Astrocyte of the cerebellum (primary cell): ENCODE measurements around the gene SRSF9.

Experiments
- DNase-seq: peaks from one replicate; pipeline ENCODE4 v3.0.0-alpha.2; 2011; ENCODE audit warnings: low read depth
- H3K4me3 ChIP-seq: 2 replicates; pipeline ENCODE4 v1.5.1; 2011; ENCODE audit warnings: mild to moderate bottlenecking, low read depth, low read length, moderate library complexity
- in situ Hi-C: cut with HindIII; loops from 2 replicates; pipeline ENCODE4 v1.10.0; 2017; ENCODE audit warnings: low sequenced_read_pairs
- TF ChIP-seq, protein P1 (sequence below): IDR thresholded peaks from 2 replicates; pipeline ENCODE4 v1.5.1; 2012; ENCODE audit warnings: low read length, low read depth, moderate library complexity, mild to moderate bottlenecking; ENCODE audit errors: missing control alignments

SRSF9 gene

GRCh38 chr12:120473807-120474615 lies 4.5 kb upstream of the SRSF9 start:
- no peak for DNase-seq
- TF ChIP-seq, protein P1, sequence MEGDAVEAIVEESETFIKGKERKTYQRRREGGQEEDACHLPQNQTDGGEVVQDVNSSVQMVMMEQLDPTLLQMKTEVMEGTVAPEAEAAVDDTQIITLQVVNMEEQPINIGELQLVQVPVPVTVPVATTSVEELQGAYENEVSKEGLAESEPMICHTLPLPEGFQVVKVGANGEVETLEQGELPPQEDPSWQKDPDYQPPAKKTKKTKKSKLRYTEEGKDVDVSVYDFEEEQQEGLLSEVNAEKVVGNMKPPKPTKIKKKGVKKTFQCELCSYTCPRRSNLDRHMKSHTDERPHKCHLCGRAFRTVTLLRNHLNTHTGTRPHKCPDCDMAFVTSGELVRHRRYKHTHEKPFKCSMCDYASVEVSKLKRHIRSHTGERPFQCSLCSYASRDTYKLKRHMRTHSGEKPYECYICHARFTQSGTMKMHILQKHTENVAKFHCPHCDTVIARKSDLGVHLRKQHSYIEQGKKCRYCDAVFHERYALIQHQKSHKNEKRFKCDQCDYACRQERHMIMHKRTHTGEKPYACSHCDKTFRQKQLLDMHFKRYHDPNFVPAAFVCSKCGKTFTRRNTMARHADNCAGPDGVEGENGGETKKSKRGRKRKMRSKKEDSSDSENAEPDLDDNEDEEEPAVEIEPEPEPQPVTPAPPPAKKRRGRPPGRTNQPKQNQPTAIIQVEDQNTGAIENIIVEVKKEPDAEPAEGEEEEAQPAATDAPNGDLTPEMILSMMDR: no peak
- in situ Hi-C loops: no loop called here
- H3K4me3 ChIP-seq: no peak overlapping the region

DNA sequence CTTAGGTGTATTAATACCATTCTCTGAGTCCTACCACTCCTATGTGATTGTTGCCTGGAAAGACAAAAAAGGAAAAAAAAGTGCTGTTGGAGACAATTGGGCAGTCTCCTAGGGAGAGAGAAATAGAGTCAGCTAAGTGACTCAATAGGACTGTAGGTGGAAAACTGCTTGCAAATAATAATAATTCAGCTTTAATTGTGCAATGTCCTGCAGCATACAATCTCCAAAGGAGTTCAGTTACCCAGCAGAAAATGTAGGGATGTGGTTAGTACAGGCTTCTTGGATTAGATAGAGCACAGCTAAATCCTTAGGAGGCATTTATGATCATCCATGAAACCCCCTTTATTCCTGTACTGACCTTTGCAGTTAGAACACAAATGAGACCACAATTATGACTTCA lies 3.0 kb upstream of the SRSF9 start:
- TF ChIP-seq, protein P1: no peak
- no peak for DNase-seq
- H3K4me3 ChIP-seq: no peak overlapping the region
- in situ Hi-C loops: no loop called here

- H3K4me3 ChIP-seq: peak overlapping the region; percentile 79
- in situ Hi-C loops: no loop called here
- TF ChIP-seq, protein P1: no peak
- DNase-seq: no peak
These were observed 719 bp upstream of the SRSF9 start for GRCh38 chr12:120470150-120470784.

- TF ChIP-seq, protein P1: no peak
- H3K4me3 ChIP-seq: peak overlapping the region; percentile 79
- no peak for DNase-seq
- in situ Hi-C loops: no loop called here
These were observed 613 bp downstream of the SRSF9 start for GRCh38 chr12:120468821-120469449.

- TF ChIP-seq, protein P1: no peak
- peak; percentile 8 for DNase-seq
- in situ Hi-C loops: no loop called here
- H3K4me3 ChIP-seq: peak overlapping the region; percentile 79
These were observed 1.2 kb downstream of the SRSF9 start for GRCh38 chr12:120468325-120468820.

DNA sequence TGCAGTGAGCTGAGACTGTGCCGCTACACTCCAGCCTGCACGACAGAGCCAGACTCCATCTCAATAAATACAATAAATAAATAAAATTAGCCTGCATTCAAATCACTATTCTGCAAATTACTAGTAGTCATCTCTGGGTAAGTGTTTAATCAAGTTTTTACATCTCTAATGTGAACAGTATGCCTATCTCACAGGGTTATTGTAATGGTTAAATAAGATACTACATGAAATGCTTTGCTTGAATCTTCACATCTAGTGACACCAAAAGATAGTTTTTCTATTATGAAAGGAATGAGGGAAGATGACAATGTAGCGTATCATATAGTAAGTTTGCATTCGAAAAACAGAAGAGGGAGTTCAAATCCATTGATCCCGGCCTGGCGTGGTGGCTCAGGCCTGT lies 2.1 kb downstream of the SRSF9 start:
- TF ChIP-seq, protein P1: no peak
- in situ Hi-C loops: no loop called here
- H3K4me3 ChIP-seq: no peak overlapping the region
- DNase-seq: no peak
